Activated CD4-positive, alpha-beta memory T cell treated with anti-CD3 and anti-CD28 coated beads for 36 hours (primary cell): ENCODE measurements around the gene PHACTR2. TPM values are rescaled to one million over a fixed set of nuclear protein-coding genes. Genes with fewer than 3 reads are reported as not detected.
A peak's percentile ranks its signal among the peaks of the same experiment; 100 is the strongest.
"Not testable (repeated sequence)": the region's sequence is repeated elsewhere in the genome, so short reads cannot be mapped to it uniquely, and the experiment has no call there.

ENCODE experiments used
- CTCF ChIA-PET: fragments of 350-600 bp; sonication (Branson Sonifier 250); formaldehyde crosslinking; loops from one replicate; lab custom pipeline; 2021; ENCODE audit warnings: antibody characterized with exemption, inconsistent platforms; lab: Charles Lee
- POLR2A ChIA-PET: fragments of 350-600 bp; sonication (Branson Sonifier 250); formaldehyde crosslinking; loops from one replicate; lab custom pipeline; 2021; ENCODE audit warnings: antibody characterized with exemption; lab: Charles Lee
- DNase-seq: peaks from one replicate; pipeline ENCODE4 v3.0.0-alpha.2; 2020
- H3K27ac Mint-ChIP-seq: one replicate; pipeline ENCODE4 v1.8.0; 2021; ENCODE audit warnings: mixed read lengths
- H3K27me3 Mint-ChIP-seq: one replicate; pipeline ENCODE4 v1.8.0; 2021; ENCODE audit warnings: mixed read lengths
- H3K36me3 Mint-ChIP-seq: one replicate; pipeline ENCODE4 v1.8.0; 2021; ENCODE audit warnings: mixed read lengths
- H3K4me1 Mint-ChIP-seq: one replicate; pipeline ENCODE4 v1.8.0; 2021; ENCODE audit warnings: low read depth, mixed read lengths
- H3K4me3 Mint-ChIP-seq: one replicate; pipeline ENCODE4 v1.8.0; 2021; ENCODE audit warnings: mild to moderate bottlenecking, mixed read lengths
- H3K9me3 Mint-ChIP-seq: one replicate; pipeline ENCODE4 v1.8.0; 2021; ENCODE audit warnings: mixed read lengths
- intact Hi-C: fragments of 100-400 bp; cut with micrococcal nuclease; formaldehyde crosslinking; loops from one replicate; pipeline ENCODE4 v1.15.1; 2023
- total RNA-seq, 2 experiments: library from RNA; stranded (reverse); gene quantifications; one replicate each; pipeline ENCODE4 v1.2.3, GENCODE V29; 2021

Gene PHACTR2
- total RNA-seq, 2 experiments from 2014 or later: 26.1 to 28.1 TPM

- Mint-ChIP-seq H3K4me1 (peaks cover 25% of the 10 kb centered on the region), H3K27ac (peak overlapping the region; percentile 93), H3K4me3 (peak overlapping the region; percentile 93), H3K9me3 (no peaks in the 10 kb centered on the region), H3K36me3 (peaks cover 23% of the 10 kb centered on the region), H3K27me3 (no peaks in the 10 kb centered on the region)
- DNase-seq: no peak
- ChIA-PET CTCF (interaction anchor here (0.6 to 3.9 kb wide), 8 partner anchors 18 to 333 kb away, joined by 3 to 33 read pairs (median 6); no protein-coding TSS in a partner anchor), POLR2A (interaction anchor here (0.7 to 2.1 kb wide), 12 partner anchors 14 to 392 kb away, joined by 3 to 15 read pairs (median 4); partner anchors contain the start of genes ADAT2, PEX3 and SF3B5)
- intact Hi-C loops: loop anchor here (1.0 to 2.0 kb wide), 3 partner anchors 36 to 268 kb away; no protein-coding TSS in a partner anchor
Observed at GRCh38 chr6:143842461-143842901, 164.7 kb downstream of the PHACTR2 start.

DNA sequence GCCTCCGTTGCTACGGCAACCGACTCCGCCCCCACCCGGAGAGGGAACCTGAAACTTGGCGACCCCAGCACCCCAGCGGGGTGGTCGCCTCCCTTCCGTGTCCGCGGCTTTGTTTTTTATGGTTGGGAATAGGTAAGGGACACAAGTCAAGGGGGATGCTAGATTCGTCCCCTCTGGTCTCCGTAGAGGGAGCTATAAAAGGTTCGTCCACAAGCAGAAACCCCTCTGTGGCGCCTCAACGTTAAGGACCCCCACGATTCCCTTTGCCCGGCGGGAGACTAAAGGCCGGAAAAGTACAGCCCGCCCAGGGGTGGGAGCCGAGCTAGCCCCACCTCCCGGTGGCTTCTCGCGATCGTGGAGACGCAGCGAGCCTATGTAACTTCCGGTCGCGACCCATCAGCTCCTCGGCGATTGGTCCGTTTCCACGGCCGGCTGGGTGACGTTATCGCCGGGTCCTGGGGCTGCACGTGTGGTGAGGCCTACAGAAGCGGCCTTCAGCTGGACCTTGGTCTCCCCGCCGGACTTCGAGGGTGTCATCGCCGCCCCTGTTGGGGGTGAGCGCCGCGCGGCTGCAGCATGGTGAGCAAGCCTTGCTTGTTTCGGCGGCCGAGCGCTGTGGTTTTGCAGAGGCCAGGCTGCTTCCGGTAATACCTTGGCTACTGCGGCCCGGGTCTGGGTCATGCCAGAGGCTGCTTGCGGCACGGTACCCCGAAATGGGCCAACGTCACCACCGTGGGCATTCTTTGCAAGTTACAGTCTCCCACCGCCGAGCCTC is 165.3 kb downstream of the PHACTR2 start, which contains the start of gene LTV1:
Gene LTV1, plus strand, starts transcription at position 437 of the 775 bp plus-strand sequence. Its CDS starts 140 bp downstream, at position 577.
- H3K36me3 Mint-ChIP-seq: peaks cover 28% of the 10 kb centered on the region
- no peaks in the 10 kb centered on the region for H3K27me3 Mint-ChIP-seq
- peaks cover 25% of the 10 kb centered on the region for H3K4me1 Mint-ChIP-seq
- intact Hi-C loops: loop anchor here (1.0 to 2.0 kb wide), 5 partner anchors 37 to 332 kb away; partner anchors contain the start of genes FUCA2 and SF3B5
- DNase-seq: peak; percentile 96
- no peaks in the 10 kb centered on the region for H3K9me3 Mint-ChIP-seq
- peak within 1 kb of the TSS; percentile 93 for H3K27ac Mint-ChIP-seq
- CTCF ChIA-PET: interaction anchor here (0.6 to 3.9 kb wide), 11 partner anchors 17 to 334 kb away, joined by 3 to 33 read pairs (median 4); no protein-coding TSS in a partner anchor
- POLR2A ChIA-PET: interaction anchor here (0.7 to 2.1 kb wide), 13 partner anchors 14 to 393 kb away, joined by 3 to 15 read pairs (median 4); partner anchors contain the start of genes ADAT2, PEX3 and SF3B5
- H3K4me3 Mint-ChIP-seq: peak within 1 kb of the TSS; percentile 93

GRCh38 chr6:143843677-143843999 is 165.9 kb downstream of the PHACTR2 start:
- no peak for DNase-seq
- Mint-ChIP-seq H3K27ac (peak overlapping the region; percentile 93), H3K9me3 (no peaks in the 10 kb centered on the region), H3K27me3 (no peaks in the 10 kb centered on the region), H3K36me3 (peaks cover 33% of the 10 kb centered on the region), H3K4me1 (peaks cover 28% of the 10 kb centered on the region), H3K4me3 (peak overlapping the region; percentile 93)
- ChIA-PET CTCF (interaction anchor here (0.8 to 3.9 kb wide), 10 partner anchors 66 to 334 kb away, joined by 3 to 33 read pairs (median 4); no protein-coding TSS in a partner anchor), POLR2A (interaction anchor here (0.7 to 2.1 kb wide), 11 partner anchors 20 to 393 kb away, joined by 3 to 15 read pairs (median 4); partner anchors contain the start of genes ADAT2, PEX3 and SF3B5)
- intact Hi-C loops: loop anchor here (1.0 to 2.0 kb wide), 4 partner anchors 221 to 332 kb away; partner anchors contain the start of genes FUCA2 and SF3B5

- intact Hi-C loops: no loop called here
- no peak for DNase-seq
- Mint-ChIP-seq H3K36me3 (peaks cover 36% of the 10 kb centered on the region), H3K4me3 (peak overlapping the region; percentile 93), H3K27ac (peak overlapping the region; percentile 93), H3K27me3 (no peaks in the 10 kb centered on the region), H3K9me3 (no peaks in the 10 kb centered on the region), H3K4me1 (peaks cover 29% of the 10 kb centered on the region)
- ChIA-PET POLR2A (interaction anchor here (0.6 to 2.1 kb wide), 9 partner anchors 12 to 393 kb away, joined by 3 to 15 read pairs (median 4); partner anchors contain the start of genes ADAT2 and PEX3), CTCF (interaction anchor here (0.7 to 3.9 kb wide), 8 partner anchors 11 to 335 kb away, joined by 3 to 33 read pairs (median 4); no protein-coding TSS in a partner anchor)
Observed at GRCh38 chr6:143844006-143844405, 166.2 kb downstream of the PHACTR2 start.

DNA sequence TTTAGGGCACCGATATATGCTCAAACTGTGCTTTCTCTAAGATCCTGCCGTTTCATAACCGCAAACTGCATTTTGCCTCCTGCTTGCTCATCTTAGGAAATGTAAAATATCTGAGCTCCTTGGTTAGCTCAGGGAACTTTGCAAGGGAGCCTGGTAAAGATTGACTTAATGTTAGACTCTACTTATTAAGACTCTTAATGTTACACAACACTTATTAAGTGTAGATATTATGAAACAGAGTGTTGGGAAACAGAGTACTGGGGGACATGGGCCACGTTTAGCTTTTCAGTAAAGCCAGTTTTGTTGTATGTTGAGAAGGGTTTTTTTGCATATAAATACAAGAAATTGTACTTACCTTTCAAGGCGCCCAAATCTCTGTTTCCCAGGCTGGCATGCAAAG is 167.3 kb downstream of the PHACTR2 start:
- Mint-ChIP-seq H3K4me3 (peak overlapping the region; percentile 17), H3K27me3 (no peaks in the 10 kb centered on the region), H3K9me3 (no peaks in the 10 kb centered on the region), H3K27ac (no peak overlapping the region), H3K36me3 (peaks cover 47% of the 10 kb centered on the region), H3K4me1 (peaks cover 32% of the 10 kb centered on the region)
- ChIA-PET POLR2A (no interaction called here), CTCF (interaction anchor here (0.8 to 3.9 kb wide), 3 partner anchors 18 to 269 kb away, joined by 3 to 33 read pairs (median 20); no protein-coding TSS in a partner anchor)
- DNase-seq: no peak
- intact Hi-C loops: no loop called here

- H3K27ac Mint-ChIP-seq, H3K4me3 Mint-ChIP-seq, intact Hi-C loops, H3K9me3 Mint-ChIP-seq, DNase-seq, POLR2A ChIA-PET, H3K27me3 Mint-ChIP-seq, CTCF ChIA-PET: not testable (repeated sequence)
- peaks cover 94% of the 10 kb centered on the region for H3K36me3 Mint-ChIP-seq
- H3K4me1 Mint-ChIP-seq: peaks cover 30% of the 10 kb centered on the region
Observed at GRCh38 chr6:143851706-143852105, 173.9 kb downstream of the PHACTR2 start.

DNA sequence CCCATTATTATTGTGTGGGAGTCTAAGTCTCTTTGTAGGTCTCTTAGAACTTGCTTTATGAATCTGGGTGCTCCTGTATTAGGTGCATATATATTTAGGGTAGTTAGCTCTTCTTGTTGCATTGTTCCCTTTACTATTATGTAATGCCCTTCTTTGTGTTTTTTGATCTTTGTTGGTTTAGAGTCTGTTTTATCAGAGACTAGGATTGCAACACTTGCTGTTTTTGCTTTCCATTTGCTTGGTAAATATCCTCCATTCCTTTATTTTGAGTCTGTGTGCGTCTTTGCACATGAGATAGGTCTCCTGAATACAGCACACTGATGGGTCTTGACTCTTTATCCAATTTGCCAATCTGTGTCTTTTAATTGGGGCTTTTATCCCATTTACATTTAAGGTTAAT is 177.3 kb downstream of the PHACTR2 start:
- H3K27me3 Mint-ChIP-seq, H3K9me3 Mint-ChIP-seq, POLR2A ChIA-PET, H3K27ac Mint-ChIP-seq, DNase-seq, H3K4me3 Mint-ChIP-seq, intact Hi-C loops: not testable (repeated sequence)
- CTCF ChIA-PET: interaction anchor here (0.6 kb wide), 1 partner anchor 11 kb away, joined by 3 read pairs; no protein-coding TSS in a partner anchor
- Mint-ChIP-seq H3K4me1 (peaks cover 30% of the 10 kb centered on the region), H3K36me3 (peaks cover 90% of the 10 kb centered on the region)

DNA sequence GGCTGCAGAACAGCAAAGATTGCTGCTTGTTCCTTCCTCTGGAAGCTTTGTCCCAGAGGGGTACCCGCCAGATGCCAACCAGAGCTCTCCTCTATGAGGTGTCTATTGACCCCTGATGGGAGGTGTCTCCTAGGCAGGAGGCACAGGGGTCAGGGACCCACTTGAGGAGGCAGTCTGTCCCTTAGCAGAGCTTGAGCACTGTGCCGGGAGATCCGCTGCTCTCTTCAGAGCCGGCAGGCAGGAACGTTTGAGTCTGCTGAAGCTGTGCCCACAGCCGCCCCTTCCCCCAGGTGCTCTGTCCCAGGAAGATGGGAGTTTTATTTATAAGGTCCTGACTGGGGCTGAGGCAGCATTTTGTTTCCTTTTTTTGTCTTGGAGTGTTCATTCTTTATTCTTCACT is 179.0 kb downstream of the PHACTR2 start:
- intact Hi-C loops, H3K9me3 Mint-ChIP-seq, H3K27ac Mint-ChIP-seq, POLR2A ChIA-PET, H3K27me3 Mint-ChIP-seq, H3K4me3 Mint-ChIP-seq, DNase-seq, CTCF ChIA-PET: not testable (repeated sequence)
- Mint-ChIP-seq H3K36me3 (peaks cover 84% of the 10 kb centered on the region), H3K4me1 (peaks cover 28% of the 10 kb centered on the region)

DNA sequence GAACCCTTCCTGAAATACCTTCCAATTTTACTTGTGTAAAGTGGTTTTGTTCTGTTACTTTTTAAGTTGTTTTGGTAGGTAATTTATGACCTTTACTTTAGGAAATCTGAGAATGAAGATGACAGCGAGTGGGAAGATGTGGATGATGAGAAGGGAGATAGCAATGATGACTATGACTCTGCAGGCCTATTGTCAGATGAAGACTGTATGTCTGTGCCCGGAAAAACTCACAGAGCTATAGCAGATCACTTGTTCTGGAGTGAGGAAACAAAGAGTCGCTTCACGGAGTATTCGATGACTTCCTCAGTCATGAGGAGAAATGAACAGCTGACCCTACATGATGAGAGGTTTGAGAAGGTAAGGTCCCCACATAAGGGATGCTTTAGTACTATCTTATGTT is 179.9 kb downstream of the PHACTR2 start:
- H3K36me3 Mint-ChIP-seq: peaks cover 79% of the 10 kb centered on the region

GRCh38 chr6:143859891-143860660 is 182.3 kb downstream of the PHACTR2 start:
- Mint-ChIP-seq H3K9me3 (peaks cover 5% of the 10 kb centered on the region), H3K36me3 (peaks cover 72% of the 10 kb centered on the region), H3K27me3 (no peaks in the 10 kb centered on the region), H3K4me1 (peaks cover 7% of the 10 kb centered on the region), H3K4me3 (no peak overlapping the region), H3K27ac (no peak overlapping the region)
- intact Hi-C loops: no loop called here
- ChIA-PET POLR2A (no interaction called here), CTCF (interaction anchor here (0.6 to 2.8 kb wide), 7 partner anchors 17 to 1035 kb away, joined by 3 to 8 read pairs (median 3); partner anchors contain the start of gene LTV1)
- no peak for DNase-seq

More for the DNA sequence above, 179.9 kb downstream of the PHACTR2 start:
- DNase-seq: no peak
- no peak overlapping the region for H3K4me3 Mint-ChIP-seq
- ChIA-PET POLR2A (no interaction called here), CTCF (no interaction called here)
- H3K9me3 Mint-ChIP-seq: peaks cover 5% of the 10 kb centered on the region
- H3K27me3 Mint-ChIP-seq: no peaks in the 10 kb centered on the region
- H3K27ac Mint-ChIP-seq: no peak overlapping the region
- intact Hi-C loops: no loop called here
- peaks cover 23% of the 10 kb centered on the region for H3K4me1 Mint-ChIP-seq

- no peaks in the 10 kb centered on the region for H3K9me3 Mint-ChIP-seq
- H3K4me3 Mint-ChIP-seq: no peak overlapping the region
- intact Hi-C loops: no loop called here
- ChIA-PET POLR2A (interaction anchor here (0.8 kb wide), 1 partner anchor 20 kb away, joined by 3 read pairs; no protein-coding TSS in a partner anchor), CTCF (interaction anchor here (0.6 kb wide), 1 partner anchor 19 kb away, joined by 3 read pairs; no protein-coding TSS in a partner anchor)
- no peak for DNase-seq
- no peaks in the 10 kb centered on the region for H3K27me3 Mint-ChIP-seq
- no peak overlapping the region for H3K27ac Mint-ChIP-seq
- H3K4me1 Mint-ChIP-seq: no peaks in the 10 kb centered on the region
- H3K36me3 Mint-ChIP-seq: peaks cover 50% of the 10 kb centered on the region
Observed at GRCh38 chr6:143863771-143864170, 186.0 kb downstream of the PHACTR2 start.
